Trophoblast cell (in vitro differentiated cells and primary cell): ENCODE data around the gene FOXD1.

Experiments
- DNase-seq, 2 donors: peaks; one replicate each; pipeline ENCODE4 v3.0.0-alpha.2; 2016
- H2AFZ ChIP-seq: 2 replicates; pipeline ENCODE4 v1.6.1; 2013; ENCODE audit warnings: low read length, moderate library complexity, mild to moderate bottlenecking; ENCODE audit not compliant: insufficient read depth, poor library complexity
- H2AK5ac ChIP-seq: 2 replicates; pipeline ENCODE4 v1.6.1; 2013; ENCODE audit warnings: mild to moderate bottlenecking, low read length
- H2BK120ac ChIP-seq: 2 replicates; pipeline ENCODE4 v1.6.1; 2013; ENCODE audit warnings: low read length, mild to moderate bottlenecking, moderate library complexity; ENCODE audit not compliant: insufficient read depth, poor library complexity
- H2BK12ac ChIP-seq: 2 replicates; pipeline ENCODE4 v1.6.1; 2013; ENCODE audit warnings: mild to moderate bottlenecking, low read length, moderate library complexity
- H2BK5ac ChIP-seq: 2 replicates; pipeline ENCODE4 v1.6.1; 2013; ENCODE audit warnings: low read length, low read depth, moderate library complexity, mild to moderate bottlenecking; ENCODE audit not compliant: poor library complexity
- H3K14ac ChIP-seq: 2 replicates; pipeline ENCODE4 v1.6.1; 2013; ENCODE audit warnings: mild to moderate bottlenecking, low read length
- H3K18ac ChIP-seq: 2 replicates; pipeline ENCODE4 v1.6.1; 2013; ENCODE audit warnings: mild to moderate bottlenecking, low read length
- H3K23ac ChIP-seq: 2 replicates; pipeline ENCODE4 v1.6.1; 2013; ENCODE audit warnings: low read length
- H3K27ac ChIP-seq: 2 replicates; pipeline ENCODE4 v1.5.1; 2013; ENCODE audit warnings: low read depth, mild to moderate bottlenecking, inconsistent platforms, low read length, moderate library complexity
- H3K27me3 ChIP-seq: 2 replicates; pipeline ENCODE4 v1.6.1; 2013; ENCODE audit warnings: inconsistent platforms, mild to moderate bottlenecking, low read length, moderate library complexity; ENCODE audit not compliant: insufficient read depth
- H3K36me3 ChIP-seq, 2 experiments: 1 replicate in 1 of 2; 2 replicates in 1 of 2; pipeline ENCODE4 v1.6.1; 2013; ENCODE audit warnings: low read length in 2 of 2, mild to moderate bottlenecking in 2 of 2, moderate library complexity in 1 of 2; ENCODE audit not compliant: insufficient read depth in 2 of 2, control insufficient read depth in 1 of 2
- H3K4ac ChIP-seq: 2 replicates; pipeline ENCODE4 v1.6.1; 2013; ENCODE audit warnings: low read depth, mild to moderate bottlenecking, low read length, moderate library complexity
- H3K4me1 ChIP-seq, 2 experiments: 1 replicate in 1 of 2; 2 replicates in 1 of 2; pipeline ENCODE4 v1.6.1; 2013; ENCODE audit warnings: low read length in 2 of 2, mild to moderate bottlenecking in 2 of 2, moderate library complexity in 1 of 2; ENCODE audit not compliant: insufficient read depth in 2 of 2, control insufficient read depth in 1 of 2
- H3K4me2 ChIP-seq: 2 replicates; pipeline ENCODE4 v1.6.1; 2013; ENCODE audit warnings: inconsistent platforms, mild to moderate bottlenecking, low read length, moderate library complexity
- H3K4me3 ChIP-seq: 2 replicates; pipeline ENCODE4 v1.5.1; 2013; ENCODE audit warnings: mild to moderate bottlenecking, low read depth, low read length, inconsistent platforms
- H3K79me1 ChIP-seq: one replicate; pipeline ENCODE4 v1.6.1; 2013; ENCODE audit warnings: low read length
- H3K79me2 ChIP-seq: 2 replicates; pipeline ENCODE4 v1.6.1; 2013; ENCODE audit warnings: low read length, mild to moderate bottlenecking; ENCODE audit not compliant: control insufficient read depth, insufficient read depth, poor library complexity
- H3K9ac ChIP-seq: 2 replicates; pipeline ENCODE4 v1.6.1; 2013; ENCODE audit warnings: mild to moderate bottlenecking, low read length
- H3K9me3 ChIP-seq: 2 replicates; pipeline ENCODE4 v1.6.1; 2013; ENCODE audit warnings: low read depth, mild to moderate bottlenecking, control low read depth, inconsistent platforms, low read length; ENCODE audit not compliant: insufficient read depth
- H4K12ac ChIP-seq: 2 replicates; pipeline ENCODE4 v1.6.1; 2013; ENCODE audit warnings: low read depth, mild to moderate bottlenecking, low read length, moderate library complexity
- H4K8ac ChIP-seq: 2 replicates; pipeline ENCODE4 v1.6.1; 2013; ENCODE audit warnings: low read depth, mild to moderate bottlenecking, low read length, moderate library complexity
- H4K91ac ChIP-seq: one replicate; pipeline ENCODE4 v1.6.1; 2013; ENCODE audit warnings: low read depth, mild to moderate bottlenecking, low read length, moderate library complexity
- WGBS: extraction: QIAGEN DNeasy Blood & Tissue Kit; methylation state at CpG from one replicate; pipeline ENCODE4 v1.1.7; 2013; ENCODE audit warnings: missing lambda C conversion rate; ENCODE audit not compliant: insufficient read length, insufficient coverage; ENCODE audit errors: extremely low coverage; 5-methylcytosine and 5-hydroxymethylcytosine counted together

Gene FOXD1

DNA sequence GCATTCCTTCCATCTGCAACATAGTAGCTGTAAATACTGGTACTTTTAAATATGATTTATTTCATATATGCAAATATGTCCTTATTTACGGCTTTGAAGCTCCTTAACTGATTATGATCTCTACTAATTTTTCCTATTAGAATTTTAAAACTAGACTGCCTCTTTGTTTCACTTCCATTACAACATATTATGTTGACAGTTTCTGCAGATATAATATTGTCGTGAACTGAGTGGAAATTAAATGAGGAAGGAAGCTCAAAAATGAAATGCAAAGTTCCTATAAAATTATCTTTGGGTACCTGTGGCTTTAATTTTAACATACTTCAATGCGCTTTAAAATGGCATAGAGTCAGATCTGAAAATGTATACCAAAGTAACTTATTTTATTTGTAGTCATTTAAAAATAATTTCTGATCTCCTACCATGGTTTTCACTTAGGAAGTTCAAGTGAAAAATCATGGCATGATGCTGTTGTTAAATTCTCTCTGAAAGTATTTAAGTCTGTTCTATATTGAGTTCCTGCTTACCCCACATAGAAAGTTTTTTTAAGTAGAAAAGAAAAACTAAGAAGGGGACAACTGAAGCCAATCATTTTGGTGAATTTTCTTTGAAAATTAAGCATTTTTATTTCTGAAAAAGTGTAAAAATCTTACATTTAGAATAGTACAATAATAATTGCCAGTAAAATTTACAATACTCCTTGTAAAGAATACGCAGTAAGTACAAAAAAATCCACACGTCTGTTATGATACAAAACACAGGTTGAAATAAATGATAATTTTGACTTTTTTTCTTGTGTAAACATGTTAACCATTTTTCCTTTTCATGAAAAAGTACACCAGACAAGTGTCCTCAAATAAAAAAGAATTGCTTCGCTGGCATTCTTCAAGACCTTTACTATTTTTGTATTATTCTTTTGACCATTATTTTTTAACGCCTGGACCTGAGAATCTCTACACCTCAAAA lies 2.6 kb downstream of the FOXD1 start:
- no CpG with 5 or more reads among the region's 7 CpGs for WGBS
- peaks cover 10 to 13% of the 10 kb centered on the region in 2 experiments for H3K4me1 ChIP-seq
- no peak overlapping the region for H3K23ac ChIP-seq
- no peak for DNase-seq
- no peak overlapping the region for H3K4me3 ChIP-seq
- no peaks in the 10 kb centered on the region for H3K79me2 ChIP-seq
- no peak overlapping the region for H2BK120ac ChIP-seq
- no peak overlapping the region for H2BK12ac ChIP-seq
- peaks cover 68% of the 10 kb centered on the region for H3K27me3 ChIP-seq
- H3K9ac ChIP-seq: no peak overlapping the region
- no peak overlapping the region for H3K18ac ChIP-seq
- peaks cover 3% of the 10 kb centered on the region for H3K9me3 ChIP-seq
- H4K12ac ChIP-seq: no peak overlapping the region
- no peak overlapping the region for H4K91ac ChIP-seq
- H3K14ac ChIP-seq: no peak overlapping the region
- H4K8ac ChIP-seq: no peak overlapping the region
- H2AFZ ChIP-seq: no peak overlapping the region
- no peak overlapping the region for H2BK5ac ChIP-seq
- peak overlapping the region; percentile 93 for H3K4me2 ChIP-seq
- H3K4ac ChIP-seq: no peak overlapping the region
- H3K36me3 ChIP-seq: no peaks in the 10 kb centered on the region
- no peak overlapping the region for H3K27ac ChIP-seq
- H3K79me1 ChIP-seq: no peaks in the 10 kb centered on the region
- no peak overlapping the region for H2AK5ac ChIP-seq

DNA sequence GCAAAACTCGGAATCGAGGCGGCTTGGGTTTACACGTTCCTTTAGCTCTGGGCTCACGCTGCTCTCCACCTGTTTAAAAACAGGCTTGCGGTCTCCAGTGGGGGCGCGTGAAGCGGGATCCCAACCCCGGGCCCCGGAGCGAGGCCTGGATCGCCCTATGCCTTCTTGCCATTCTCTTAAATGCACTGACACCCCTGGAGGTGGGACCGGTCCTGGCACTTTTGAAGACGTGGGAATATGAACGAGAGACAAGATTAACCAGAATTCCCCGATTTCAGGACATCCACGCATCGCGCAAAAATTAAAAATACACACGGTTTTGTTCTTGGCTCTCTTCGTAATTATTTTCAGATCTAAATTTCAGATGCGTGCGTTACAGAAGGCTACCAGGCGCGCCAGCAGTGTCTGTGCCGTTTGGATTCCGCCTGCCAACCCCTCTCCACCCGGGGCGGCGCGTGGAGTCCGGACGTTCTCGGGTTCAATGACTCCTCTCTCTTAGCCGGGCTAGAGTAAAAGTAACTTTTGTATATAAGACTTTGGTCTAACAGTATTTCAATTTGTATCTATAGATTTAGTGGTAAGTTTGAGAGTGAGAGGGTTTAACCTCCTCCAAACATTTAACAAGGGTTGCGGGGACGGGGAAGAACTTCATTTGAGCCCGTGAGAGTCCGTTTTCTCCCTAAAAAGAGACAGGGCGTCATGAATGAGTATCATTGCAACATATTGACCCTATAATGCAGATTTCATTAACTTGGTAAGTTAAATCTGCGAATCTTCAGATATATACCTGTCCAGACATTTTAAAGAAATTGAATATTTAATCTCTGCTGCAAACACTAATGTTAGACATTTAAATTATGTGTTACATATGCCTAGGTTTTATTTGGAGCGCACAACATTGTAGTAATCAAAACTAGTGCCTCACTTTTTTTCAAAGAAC lies 3.8 kb downstream of the FOXD1 start:
- no peak overlapping the region for H2AFZ ChIP-seq
- H4K12ac ChIP-seq: no peak overlapping the region
- H3K14ac ChIP-seq: no peak overlapping the region
- DNase-seq: no peak
- no peak overlapping the region for H2BK120ac ChIP-seq
- H3K4ac ChIP-seq: no peak overlapping the region
- no peak overlapping the region for H3K27ac ChIP-seq
- no peak overlapping the region for H2AK5ac ChIP-seq
- peaks cover 66% of the 10 kb centered on the region for H3K27me3 ChIP-seq
- no peak overlapping the region for H3K23ac ChIP-seq
- no peak overlapping the region for H3K4me3 ChIP-seq
- H3K18ac ChIP-seq: no peak overlapping the region
- no peak overlapping the region for H2BK5ac ChIP-seq
- H3K79me1 ChIP-seq: no peaks in the 10 kb centered on the region
- H3K79me2 ChIP-seq: no peaks in the 10 kb centered on the region
- H3K9me3 ChIP-seq: peaks cover 3% of the 10 kb centered on the region
- no peak overlapping the region for H2BK12ac ChIP-seq
- no peak overlapping the region for H3K9ac ChIP-seq
- no CpG with 5 or more reads among the region's 43 CpGs for WGBS
- peaks cover 10% of the 10 kb centered on the region in 2 experiments for H3K4me1 ChIP-seq
- no peak overlapping the region for H4K91ac ChIP-seq
- H3K4me2 ChIP-seq: no peak overlapping the region
- no peak overlapping the region for H4K8ac ChIP-seq
- no peaks in the 10 kb centered on the region for H3K36me3 ChIP-seq

DNA sequence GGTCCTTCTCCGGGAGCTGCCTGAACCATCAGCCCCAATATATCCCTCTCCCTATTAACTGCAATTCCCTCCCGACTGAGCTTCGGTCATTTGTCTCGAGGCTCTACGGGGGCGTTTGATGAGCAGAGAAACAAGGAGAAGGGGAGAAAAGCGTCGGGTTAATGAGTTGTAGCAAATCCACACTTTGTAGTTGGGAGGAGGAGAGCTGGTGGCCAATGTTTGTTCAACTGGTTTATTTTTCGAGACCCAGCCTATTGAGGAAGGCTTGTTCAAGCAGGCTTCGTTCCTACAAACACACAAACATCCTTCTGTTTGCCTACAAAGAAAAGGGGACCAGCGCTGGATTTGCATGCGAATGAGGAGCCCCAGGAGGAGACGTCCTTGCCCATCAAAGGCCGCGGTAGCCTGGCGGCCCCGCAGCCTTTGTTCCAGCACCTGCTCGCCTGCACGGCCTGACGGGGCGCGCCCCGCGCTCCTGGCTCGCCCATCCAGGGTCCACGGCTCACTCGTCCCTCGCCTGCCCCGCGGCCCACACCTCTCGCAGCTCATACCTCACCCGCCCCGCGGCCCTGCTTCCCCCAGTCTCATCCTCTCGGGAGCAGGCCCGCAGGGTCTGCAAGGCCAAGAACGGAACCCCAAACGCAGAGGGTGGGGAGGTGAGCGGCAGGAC lies 4.6 kb downstream of the FOXD1 start:
- H3K4ac ChIP-seq: no peak overlapping the region
- no peaks in the 10 kb centered on the region for H3K79me1 ChIP-seq
- H4K8ac ChIP-seq: no peak overlapping the region
- no peak overlapping the region for H2AK5ac ChIP-seq
- no peak overlapping the region for H3K14ac ChIP-seq
- H3K18ac ChIP-seq: no peak overlapping the region
- no peak overlapping the region for H4K91ac ChIP-seq
- H3K4me3 ChIP-seq: no peak overlapping the region
- H3K36me3 ChIP-seq: no peaks in the 10 kb centered on the region
- no peak overlapping the region for H3K23ac ChIP-seq
- no peak for DNase-seq
- H3K79me2 ChIP-seq: no peaks in the 10 kb centered on the region
- no peak overlapping the region for H2AFZ ChIP-seq
- no peak overlapping the region for H2BK12ac ChIP-seq
- H3K4me1 ChIP-seq: peaks cover 9% of the 10 kb centered on the region in 2 experiments
- no peak overlapping the region for H4K12ac ChIP-seq
- H3K9me3 ChIP-seq: peaks cover 3% of the 10 kb centered on the region
- WGBS: no CpG with 5 or more reads among the region's 39 CpGs
- no peak overlapping the region for H2BK5ac ChIP-seq
- no peak overlapping the region for H3K9ac ChIP-seq
- H2BK120ac ChIP-seq: no peak overlapping the region
- H3K4me2 ChIP-seq: no peak overlapping the region
- peaks cover 60% of the 10 kb centered on the region for H3K27me3 ChIP-seq
- no peak overlapping the region for H3K27ac ChIP-seq

DNA sequence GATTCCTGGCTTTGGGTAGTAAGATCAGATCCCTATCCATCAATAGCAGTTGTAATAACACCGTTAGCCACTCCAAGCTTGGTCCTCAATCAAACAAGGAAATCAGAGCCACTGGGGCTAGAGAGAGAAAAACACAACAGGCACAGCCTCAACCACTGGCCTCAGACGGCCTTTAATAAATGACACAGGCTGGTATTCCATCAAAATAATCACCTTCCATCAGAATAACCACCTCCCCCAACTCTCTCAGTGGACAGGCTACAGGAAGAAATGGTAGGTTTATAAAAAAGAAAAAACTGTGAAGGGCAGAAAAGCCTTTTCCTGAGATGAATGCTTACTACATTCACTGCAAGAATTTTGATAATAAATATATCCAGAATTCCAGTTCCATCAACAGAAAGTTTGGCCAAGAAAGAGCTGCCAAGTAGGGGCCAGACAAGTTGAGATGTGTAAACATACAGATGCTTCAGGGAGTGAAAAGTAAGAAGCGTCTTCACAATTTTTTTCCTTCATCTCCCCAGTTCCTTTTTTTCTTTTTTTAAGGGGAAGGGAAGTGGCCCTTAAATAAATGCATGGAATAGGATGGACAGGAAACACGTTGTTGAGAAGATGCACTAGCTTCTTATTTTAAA lies 5.5 kb downstream of the FOXD1 start:
- Histone ChIP-seq H3K23ac (no peak overlapping the region), H4K91ac (no peak overlapping the region), H2AK5ac (no peak overlapping the region), H3K27ac (no peak overlapping the region), H2BK12ac (no peak overlapping the region), H3K79me1 (no peaks in the 10 kb centered on the region), H3K18ac (no peak overlapping the region), H2AFZ (no peak overlapping the region), H3K4me3 (no peak overlapping the region), H3K4me2 (no peak overlapping the region), H3K9ac (no peak overlapping the region), H2BK5ac (no peak overlapping the region), H4K8ac (no peak overlapping the region), H3K4me1 (peaks cover 6 to 7% of the 10 kb centered on the region in 2 experiments), H4K12ac (no peak overlapping the region), H3K9me3 (peaks cover 3% of the 10 kb centered on the region), H3K27me3 (peaks cover 57% of the 10 kb centered on the region), H3K36me3 (no peaks in the 10 kb centered on the region), H3K14ac (no peak overlapping the region), H3K79me2 (no peaks in the 10 kb centered on the region), H2BK120ac (no peak overlapping the region), H3K4ac (no peak overlapping the region)
- no CpG with 5 or more reads among the region's 4 CpGs for WGBS
- DNase-seq: no peak
